HG03558 (cell line): ENCODE results near the gene SERTM2.

Experiments used
- ATAC-seq: cut with Tn5 transposase; IDR thresholded peaks from one replicate; pipeline ENCODE4 v1.9.1; 2021; ENCODE audit warnings: moderate number of reproducible peaks; ENCODE audit not compliant: unreplicated experiment; ENCODE audit errors: extremely low read depth

SERTM2 gene

DNA sequence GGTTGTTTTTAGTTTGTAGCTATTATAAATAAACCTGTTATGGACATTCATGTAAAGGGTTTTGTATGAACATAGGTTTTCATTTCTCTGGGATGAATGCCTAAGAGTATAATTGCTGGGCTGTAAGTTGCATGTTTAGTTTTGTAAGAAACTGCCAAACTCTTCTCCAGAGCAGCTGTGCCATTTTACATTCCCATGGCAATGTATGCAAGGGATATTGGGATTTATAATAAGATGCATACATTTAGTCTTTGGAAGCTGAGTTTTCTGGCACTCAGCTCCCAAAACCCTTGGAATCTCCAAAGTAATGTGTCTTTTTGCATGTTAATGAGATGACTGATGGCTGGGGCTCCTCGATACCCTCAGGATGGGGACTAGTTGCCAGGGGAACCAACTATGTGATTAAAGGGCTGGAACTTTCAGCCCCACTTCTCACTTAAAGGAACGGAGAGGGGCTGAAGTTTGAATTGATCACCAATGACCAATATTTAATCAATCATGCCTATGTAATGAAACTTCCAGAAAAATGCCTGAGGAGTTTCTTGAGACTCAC lies 44.0 kb downstream of the SERTM2 start:
- ATAC-seq = no peak

DNA sequence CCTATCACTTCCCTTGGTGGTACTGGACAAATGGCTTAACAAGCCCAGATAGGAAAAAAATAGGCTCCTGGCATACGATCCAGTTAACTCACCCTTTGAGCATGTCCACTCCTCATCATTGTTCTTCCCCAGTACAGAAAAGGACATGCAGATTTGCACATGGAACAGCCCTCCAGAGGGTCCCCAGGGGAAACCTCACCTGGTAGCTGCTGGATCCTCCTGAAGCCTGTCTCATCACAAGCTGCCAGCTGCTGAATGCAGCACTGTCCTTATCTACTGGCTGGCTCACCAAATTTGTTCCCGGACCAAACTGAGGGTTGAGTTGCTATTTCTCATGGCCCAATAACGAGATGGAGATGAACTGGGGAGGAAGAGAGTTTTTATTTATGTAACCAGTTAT lies 49.4 kb downstream of the SERTM2 start:
- no peak for ATAC-seq

GRCh38 chrX:111561851-111562250 lies 50.4 kb downstream of the SERTM2 start:
- no peak for ATAC-seq

DNA sequence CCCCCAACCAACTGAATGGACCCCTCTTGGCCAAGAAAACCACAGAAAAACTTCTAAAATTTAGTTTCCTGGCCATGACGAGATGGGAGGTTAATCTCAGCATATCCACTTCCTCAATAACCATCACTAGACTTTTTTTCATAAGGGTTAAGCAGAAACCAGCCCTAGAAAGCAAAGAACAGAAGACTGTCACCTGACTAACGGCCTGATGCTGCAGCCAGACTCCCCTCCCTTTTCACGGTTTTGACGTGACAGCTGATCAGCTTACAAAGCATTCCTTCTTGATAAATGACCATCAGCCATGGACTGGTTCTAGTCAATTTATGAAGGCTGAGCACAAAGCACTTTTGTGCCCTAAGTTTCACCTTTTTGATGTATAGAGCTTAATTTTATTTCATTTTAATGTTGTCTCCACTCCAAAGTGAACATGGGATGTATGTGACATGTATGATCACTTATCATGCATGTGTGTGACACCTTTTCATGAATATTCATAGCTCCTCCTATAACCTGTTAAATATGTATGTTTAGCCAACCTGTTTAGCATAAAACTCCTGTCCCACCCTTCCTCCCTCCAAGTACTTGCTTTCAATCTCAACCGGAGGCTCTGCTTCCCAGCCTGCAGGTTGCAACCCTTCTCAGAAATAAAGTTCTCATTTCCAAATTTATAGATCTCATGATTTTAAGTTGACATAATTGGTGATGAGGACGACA lies 56.3 kb downstream of the SERTM2 start:
- no peak for ATAC-seq

GRCh38 chrX:111568354-111568753 lies 56.9 kb downstream of the SERTM2 start:
- no peak for ATAC-seq

DNA sequence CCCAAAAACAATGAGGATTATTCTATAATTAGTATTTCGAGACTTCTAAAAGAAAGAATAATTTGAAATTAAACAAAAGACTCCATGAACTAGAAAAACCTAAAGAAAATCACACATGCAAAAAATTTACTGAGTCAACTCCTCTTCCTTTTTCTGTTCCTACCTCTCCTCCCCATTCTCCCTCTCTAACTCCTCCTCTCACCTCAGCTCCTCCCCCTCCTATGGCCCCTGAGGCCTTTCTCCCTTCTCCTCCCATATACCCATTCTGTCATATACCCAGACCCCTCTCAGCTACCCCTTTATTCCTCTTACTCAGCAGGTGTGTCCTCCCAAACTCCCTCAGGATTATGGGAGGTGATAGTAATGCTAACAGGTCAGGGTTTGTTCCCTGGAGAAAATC lies 57.4 kb downstream of the SERTM2 start:
- ATAC-seq = no peak
